IPS DF 4.7 (cell line): Measurements from ENCODE around the gene DNAJC4.
"Not testable (repeated sequence)": the region's sequence is repeated elsewhere in the genome, so short reads cannot be mapped to it uniquely, and the experiment has no call there.

ENCODE experiments used
- DNase-seq: peaks from one replicate; pipeline ENCODE4 v3.0.0-alpha.2; 2013; ENCODE audit warnings: low spot score; ENCODE audit errors: extremely low read depth

Gene DNAJC4

GRCh38 chr11:64244966-64245365 is 14.6 kb downstream of the DNAJC4 start:
- no peak for DNase-seq

GRCh38 chr11:64245401-64245796 is 15.1 kb downstream of the DNAJC4 start:
- DNase-seq = no peak

- no peak for DNase-seq
Measured at GRCh38 chr11:64245797-64246620, 15.7 kb downstream of the DNAJC4 start.

- DNase-seq = not testable (repeated sequence)
Measured at GRCh38 chr11:64246621-64246870, 16.2 kb downstream of the DNAJC4 start.

GRCh38 chr11:64246871-64247728 is 16.8 kb downstream of the DNAJC4 start, which contains the start of gene PPP1R14B:
Gene PPP1R14B, minus strand, starts transcription at chr11:64246943. Its CDS starts 270 bp downstream, at chr11:64246673.
- DNase-seq = no peak

- no peak for DNase-seq
Measured at GRCh38 chr11:64247729-64248531, 17.6 kb downstream of the DNAJC4 start.

GRCh38 chr11:64248578-64248977 is 18.2 kb downstream of the DNAJC4 start:
- no peak for DNase-seq

GRCh38 chr11:64249038-64249437 is 18.7 kb downstream of the DNAJC4 start:
- no peak for DNase-seq

- no peak for DNase-seq
Measured at GRCh38 chr11:64249563-64250414, 19.4 kb downstream of the DNAJC4 start.

- DNase-seq = no peak
Measured at GRCh38 chr11:64250415-64251015, 20.2 kb downstream of the DNAJC4 start.

GRCh38 chr11:64251016-64251752 is 20.8 kb downstream of the DNAJC4 start, which contains the start of gene PLCB3:
Gene PLCB3, plus strand, starts transcription at chr11:64251530. Its CDS starts 120 bp downstream, at chr11:64251650.
- DNase-seq = no peak

GRCh38 chr11:64251753-64252002 is 21.3 kb downstream of the DNAJC4 start:
- no peak for DNase-seq

- DNase-seq = no peak
Measured at GRCh38 chr11:64252003-64252872, 21.9 kb downstream of the DNAJC4 start.

- DNase-seq = no peak
Measured at GRCh38 chr11:64253043-64253442, 22.7 kb downstream of the DNAJC4 start.

- no peak for DNase-seq
Measured at GRCh38 chr11:64253481-64253880, 23.1 kb downstream of the DNAJC4 start.

- DNase-seq = no peak
Measured at GRCh38 chr11:64254326-64254725, 24.0 kb downstream of the DNAJC4 start.

GRCh38 chr11:64255135-64256128 is 25.1 kb downstream of the DNAJC4 start:
- DNase-seq = no peak

- no peak for DNase-seq
Measured at GRCh38 chr11:64256300-64256699, 26.0 kb downstream of the DNAJC4 start.
